NB4 (cell line): Measurements from ENCODE around the gene ZDHHC16.

Experiments used
- MAX ChIP-seq: IDR thresholded peaks from 2 replicates; pipeline ENCODE4 v1.6.1; 2011; ENCODE audit warnings: low read depth, low read length
- POLR2A ChIP-seq: IDR thresholded peaks from 2 replicates; pipeline ENCODE4 v1.6.1; 2011; ENCODE audit warnings: mild to moderate bottlenecking; ENCODE audit not compliant: insufficient read length; ENCODE audit errors: extremely low read depth
- TF ChIP-seq, protein P1 (sequence below): IDR thresholded peaks from one replicate; pipeline ENCODE4 v1.5.1; 2012; ENCODE audit warnings: low read depth, low read length

DNA sequence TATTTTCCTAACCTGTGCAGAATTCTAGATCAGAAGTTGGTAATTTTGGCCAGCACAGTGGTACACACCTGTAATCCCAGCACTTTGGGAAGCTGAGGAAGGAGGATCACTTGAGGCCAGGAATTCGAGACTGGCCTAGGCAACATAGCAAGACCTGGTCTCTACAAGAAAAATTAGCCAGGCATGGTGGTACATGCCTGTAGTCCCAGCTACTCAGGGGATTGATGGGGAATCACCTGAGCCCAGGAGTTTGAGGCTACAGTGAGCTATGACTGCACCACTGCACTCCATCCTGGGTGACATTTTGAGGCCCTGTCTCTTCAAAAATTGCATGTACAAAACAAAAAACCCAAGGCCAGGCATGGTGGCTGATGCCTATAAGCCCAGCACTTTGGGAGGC is 11.4 kb upstream of the ZDHHC16 start:
- TF ChIP-seq, protein P1, sequence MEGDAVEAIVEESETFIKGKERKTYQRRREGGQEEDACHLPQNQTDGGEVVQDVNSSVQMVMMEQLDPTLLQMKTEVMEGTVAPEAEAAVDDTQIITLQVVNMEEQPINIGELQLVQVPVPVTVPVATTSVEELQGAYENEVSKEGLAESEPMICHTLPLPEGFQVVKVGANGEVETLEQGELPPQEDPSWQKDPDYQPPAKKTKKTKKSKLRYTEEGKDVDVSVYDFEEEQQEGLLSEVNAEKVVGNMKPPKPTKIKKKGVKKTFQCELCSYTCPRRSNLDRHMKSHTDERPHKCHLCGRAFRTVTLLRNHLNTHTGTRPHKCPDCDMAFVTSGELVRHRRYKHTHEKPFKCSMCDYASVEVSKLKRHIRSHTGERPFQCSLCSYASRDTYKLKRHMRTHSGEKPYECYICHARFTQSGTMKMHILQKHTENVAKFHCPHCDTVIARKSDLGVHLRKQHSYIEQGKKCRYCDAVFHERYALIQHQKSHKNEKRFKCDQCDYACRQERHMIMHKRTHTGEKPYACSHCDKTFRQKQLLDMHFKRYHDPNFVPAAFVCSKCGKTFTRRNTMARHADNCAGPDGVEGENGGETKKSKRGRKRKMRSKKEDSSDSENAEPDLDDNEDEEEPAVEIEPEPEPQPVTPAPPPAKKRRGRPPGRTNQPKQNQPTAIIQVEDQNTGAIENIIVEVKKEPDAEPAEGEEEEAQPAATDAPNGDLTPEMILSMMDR, result no peak
- TF ChIP-seq MAX (no peak), POLR2A (no peak)
